ENCODE measurements around the gene COL16A1.
A peak's percentile ranks its signal among the peaks of the same experiment; 100 is the strongest.

The COL16A1 gene

GRCh38 chr1:31621847-31622730, 81.7 kb downstream of the COL16A1 start:
- no peak for DNase-seq

- no peak for DNase-seq
These were observed 82.4 kb downstream of the COL16A1 start for GRCh38 chr1:31621498-31621820.

- DNase-seq, result no peak
These were observed 83.0 kb downstream of the COL16A1 start for GRCh38 chr1:31620631-31621497.

- DNase-seq, result no peak
These were observed 84.6 kb downstream of the COL16A1 start for GRCh38 chr1:31618916-31619846.

- DNase-seq, result peak; percentile 16
These were observed 85.7 kb downstream of the COL16A1 start for GRCh38 chr1:31617916-31618746.

- DNase-seq, result no peak
These were observed 86.5 kb downstream of the COL16A1 start, which contains the start of gene HCRTR1 for GRCh38 chr1:31617218-31617915. Gene HCRTR1, plus strand, starts transcription at chr1:31617689. Its CDS starts 1,504 bp downstream, at chr1:31619193.

GRCh38 chr1:31615939-31616338, 87.9 kb downstream of the COL16A1 start:
- DNase-seq, result no peak

GRCh38 chr1:31615414-31615813, 88.4 kb downstream of the COL16A1 start:
- no peak for DNase-seq

GRCh38 chr1:31614414-31615005, 89.3 kb downstream of the COL16A1 start:
- DNase-seq, result no peak

- DNase-seq, result no peak
These were observed 94.2 kb downstream of the COL16A1 start for GRCh38 chr1:31609514-31610118.

- no peak for DNase-seq
These were observed 96.5 kb downstream of the COL16A1 start for GRCh38 chr1:31607360-31607759.

- DNase-seq, result no peak
These were observed 97.8 kb downstream of the COL16A1 start for GRCh38 chr1:31605908-31606427.

Measured in central memory CD4-positive, alpha-beta T cell (primary cell).